OCI-LY7 (cell line): ENCODE data around the gene UROD.

ENCODE experiments used
- EZH2phosphoT487 ChIP-seq: fragments of 200-600 bp; sonication (generic); IDR thresholded peaks from 2 replicates; pipeline ENCODE4 v1.6.1; 2018; ENCODE audit warnings: low read depth, borderline replicate concordance, mild to moderate bottlenecking, mixed run types, antibody characterized with exemption, low read length, moderate library complexity, mixed read lengths
- TF ChIP-seq, protein P1 (sequence below): fragments of 200-600 bp; sonication (generic); conservative IDR thresholded peaks from 2 replicates; pipeline ENCODE4 v1.5.1; 2014; ENCODE audit warnings: mild to moderate bottlenecking, antibody characterized with exemption, low read length, moderate library complexity, mixed read lengths

DNA sequence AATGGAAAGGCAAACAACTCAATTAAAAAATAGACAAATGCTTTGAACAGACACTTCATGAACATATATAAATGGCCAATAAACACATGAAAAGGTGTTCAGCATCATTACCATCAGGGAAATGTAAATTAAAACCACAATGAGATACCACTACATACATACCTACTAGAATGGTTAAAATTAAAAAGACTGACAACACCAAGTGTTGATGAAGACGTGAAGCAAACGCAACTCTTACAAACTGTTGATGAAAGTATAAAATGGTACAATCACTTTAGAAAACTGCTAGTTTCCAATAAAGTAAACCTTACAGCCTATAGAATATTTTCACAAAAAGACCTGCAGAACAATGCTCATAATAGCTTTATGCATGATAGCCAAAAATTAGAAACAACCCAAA lies 35.8 kb upstream of the UROD start:
- TF ChIP-seq, protein P1, sequence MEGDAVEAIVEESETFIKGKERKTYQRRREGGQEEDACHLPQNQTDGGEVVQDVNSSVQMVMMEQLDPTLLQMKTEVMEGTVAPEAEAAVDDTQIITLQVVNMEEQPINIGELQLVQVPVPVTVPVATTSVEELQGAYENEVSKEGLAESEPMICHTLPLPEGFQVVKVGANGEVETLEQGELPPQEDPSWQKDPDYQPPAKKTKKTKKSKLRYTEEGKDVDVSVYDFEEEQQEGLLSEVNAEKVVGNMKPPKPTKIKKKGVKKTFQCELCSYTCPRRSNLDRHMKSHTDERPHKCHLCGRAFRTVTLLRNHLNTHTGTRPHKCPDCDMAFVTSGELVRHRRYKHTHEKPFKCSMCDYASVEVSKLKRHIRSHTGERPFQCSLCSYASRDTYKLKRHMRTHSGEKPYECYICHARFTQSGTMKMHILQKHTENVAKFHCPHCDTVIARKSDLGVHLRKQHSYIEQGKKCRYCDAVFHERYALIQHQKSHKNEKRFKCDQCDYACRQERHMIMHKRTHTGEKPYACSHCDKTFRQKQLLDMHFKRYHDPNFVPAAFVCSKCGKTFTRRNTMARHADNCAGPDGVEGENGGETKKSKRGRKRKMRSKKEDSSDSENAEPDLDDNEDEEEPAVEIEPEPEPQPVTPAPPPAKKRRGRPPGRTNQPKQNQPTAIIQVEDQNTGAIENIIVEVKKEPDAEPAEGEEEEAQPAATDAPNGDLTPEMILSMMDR = no peak
- no peak for TF ChIP-seq EZH2phosphoT487
